Measurements from ENCODE around the gene ARHGAP22.

ARHGAP22 gene

GRCh38 chr10:48495282-48496045 lies 109.4 kb downstream of the ARHGAP22 start:
- no peak for DNase-seq (ENCODE audit: low read depth in 1 of 2, low spot score in 1 of 2)
- TF ChIP-seq GABPA (IDR thresholded peaks at IDR 0.05; ENCODE audit: low read depth): no peak
- TF ChIP-seq REST (IDR thresholded peaks at IDR 0.05; ENCODE audit: insufficient replicate concordance, low read depth): no peak
- TF ChIP-seq SPI1 (IDR thresholded peaks at IDR 0.05; ENCODE audit: borderline replicate concordance, low read depth): no peak
- TF ChIP-seq, protein P1, sequence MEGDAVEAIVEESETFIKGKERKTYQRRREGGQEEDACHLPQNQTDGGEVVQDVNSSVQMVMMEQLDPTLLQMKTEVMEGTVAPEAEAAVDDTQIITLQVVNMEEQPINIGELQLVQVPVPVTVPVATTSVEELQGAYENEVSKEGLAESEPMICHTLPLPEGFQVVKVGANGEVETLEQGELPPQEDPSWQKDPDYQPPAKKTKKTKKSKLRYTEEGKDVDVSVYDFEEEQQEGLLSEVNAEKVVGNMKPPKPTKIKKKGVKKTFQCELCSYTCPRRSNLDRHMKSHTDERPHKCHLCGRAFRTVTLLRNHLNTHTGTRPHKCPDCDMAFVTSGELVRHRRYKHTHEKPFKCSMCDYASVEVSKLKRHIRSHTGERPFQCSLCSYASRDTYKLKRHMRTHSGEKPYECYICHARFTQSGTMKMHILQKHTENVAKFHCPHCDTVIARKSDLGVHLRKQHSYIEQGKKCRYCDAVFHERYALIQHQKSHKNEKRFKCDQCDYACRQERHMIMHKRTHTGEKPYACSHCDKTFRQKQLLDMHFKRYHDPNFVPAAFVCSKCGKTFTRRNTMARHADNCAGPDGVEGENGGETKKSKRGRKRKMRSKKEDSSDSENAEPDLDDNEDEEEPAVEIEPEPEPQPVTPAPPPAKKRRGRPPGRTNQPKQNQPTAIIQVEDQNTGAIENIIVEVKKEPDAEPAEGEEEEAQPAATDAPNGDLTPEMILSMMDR (IDR thresholded peaks at IDR 0.05; ENCODE audit: insufficient read depth, low read length): no peak
- no peak for TF ChIP-seq POLR2AphosphoS5 (IDR thresholded peaks at IDR 0.05; ENCODE audit: low read depth)
- no peaks in the 10 kb centered on the region for H3K27me3 ChIP-seq (ENCODE audit: insufficient read depth, poor library complexity, severe bottlenecking)
- no peak overlapping the region for H3K27ac ChIP-seq (replicated peaks)
- H3K4me3 ChIP-seq (replicated peaks; ENCODE audit: insufficient read depth, low read length): no peak overlapping the region

- no peak for DNase-seq (ENCODE audit: low read depth in 1 of 2, low spot score in 1 of 2)
- TF ChIP-seq REST (IDR thresholded peaks at IDR 0.05; ENCODE audit: insufficient replicate concordance, low read depth): no peak
These were observed 110.3 kb downstream of the ARHGAP22 start for GRCh38 chr10:48494611-48495010.

GRCh38 chr10:48494073-48494472 lies 110.8 kb downstream of the ARHGAP22 start:
- no peaks in the 10 kb centered on the region for H3K27me3 ChIP-seq (ENCODE audit: insufficient read depth, poor library complexity, severe bottlenecking)
- no peak overlapping the region for H3K4me3 ChIP-seq (replicated peaks; ENCODE audit: insufficient read depth, low read length)
- no peak overlapping the region for H3K27ac ChIP-seq (replicated peaks)
- TF ChIP-seq GABPA (IDR thresholded peaks at IDR 0.05; ENCODE audit: low read depth) (no peak), POLR2AphosphoS5 (IDR thresholded peaks at IDR 0.05; ENCODE audit: low read depth) (no peak), REST (IDR thresholded peaks at IDR 0.05; ENCODE audit: insufficient replicate concordance, low read depth) (no peak), SPI1 (IDR thresholded peaks at IDR 0.05; ENCODE audit: borderline replicate concordance, low read depth) (no peak)
- TF ChIP-seq, protein P1 (IDR thresholded peaks at IDR 0.05; ENCODE audit: insufficient read depth, low read length): no peak
- DNase-seq (ENCODE audit: low read depth in 1 of 2, low spot score in 1 of 2): no peak

More at GRCh38 chr10:48494611-48495010, 110.3 kb downstream of the ARHGAP22 start:
- Histone ChIP-seq H3K4me3 (replicated peaks; ENCODE audit: insufficient read depth, low read length) (no peak overlapping the region), H3K27ac (replicated peaks) (no peak overlapping the region), H3K27me3 (ENCODE audit: insufficient read depth, poor library complexity, severe bottlenecking) (no peaks in the 10 kb centered on the region)
